HepG2 (cell line): ENCODE results near the gene STRN4. TPM values are rescaled to one million over a fixed set of nuclear protein-coding genes. Genes with fewer than 3 reads are reported as not detected.
"Not testable (repeated sequence)": the region's sequence is repeated elsewhere in the genome, so short reads cannot be mapped to it uniquely, and the experiment has no call there.

ENCODE experiments used
- ATAC-seq: fragments of 200-7000 bp; cut with Tn5 transposase; 3 replicates; pipeline ENCODE4 v1.9.1; 2020; ENCODE audit warnings: mild to moderate bottlenecking, moderate library complexity
- BruUV-seq: library from RNA; stranded (reverse); fragments of 400-500 nt; replicated peaks from 2 replicates; lab custom pipeline; 2021; lab: Mats Ljungman, UMichigan
- CTCF ChIA-PET: fragments of 300-600 bp; formaldehyde crosslinking; extraction: SDS; loops from one replicate; lab custom pipeline; 2021; ENCODE audit warnings: low total read pairs, inconsistent platforms, low intra/inter-chr PET ratio; lab: Yijun Ruan, JAX
- POLR2A ChIA-PET: fragments of 350-600 bp; sonication (Branson Sonifier 250); formaldehyde crosslinking; loops from one replicate; lab custom pipeline; 2020; ENCODE audit warnings: antibody characterized with exemption, inconsistent platforms; lab: Yijun Ruan, JAX
- DNase-seq: peaks from one replicate; pipeline ENCODE4 v3.0.0-alpha.2; 2015; ENCODE audit warnings: low spot score
- FAIRE-seq: peaks from 3 replicates; lab custom pipeline; 2011; peaks lifted over from hg19 to GRCh38; lab: Jason Lieb, UNC
- H2AFZ ChIP-seq: one replicate; pipeline ENCODE4 v1.6.1; 2011; ENCODE audit warnings: low read length, inconsistent platforms
- H3K27ac ChIP-seq: fragments of 300-600 bp; 3 replicates; pipeline ENCODE4 v1.8.0; 2011; ENCODE audit warnings: mixed run types, mild to moderate bottlenecking, mixed read lengths, low read length, inconsistent platforms; ENCODE audit not compliant: insufficient read depth; ENCODE audit errors: extremely low read length
- H3K27me3 ChIP-seq, 2 experiments: fragments of 200-600 bp in 1 of 2; 2 replicates in 1 of 2; 3 replicates in 1 of 2; pipeline versions ENCODE4 v1.6.0 to v1.8.0; 2011; ENCODE audit warnings: low read length in 2 of 2, mild to moderate bottlenecking in 2 of 2, moderate library complexity in 2 of 2, inconsistent platforms in 1 of 2; ENCODE audit not compliant: insufficient read depth in 2 of 2, control insufficient read depth in 1 of 2
- H3K36me3 ChIP-seq, 2 experiments: fragments of 200-600 bp in 1 of 2; replicated peaks in 1 of 2; 2 replicates in 1 of 2; 3 replicates in 1 of 2; pipeline versions ENCODE4 v1.5.1 to v1.8.0; 2011; ENCODE audit warnings: low read length in 2 of 2, inconsistent platforms in 1 of 2; ENCODE audit not compliant: insufficient read depth in 2 of 2, control insufficient read depth in 1 of 2
- H3K4me1 ChIP-seq: 2 replicates; pipeline ENCODE4 v1.5.1; 2012; ENCODE audit warnings: low read length, inconsistent platforms; ENCODE audit not compliant: insufficient read depth
- H3K4me2 ChIP-seq: 2 replicates; pipeline ENCODE4 v1.6.0; 2011; ENCODE audit warnings: low read depth, low read length, inconsistent platforms
- H3K4me3 ChIP-seq, 3 experiments: fragments of 200-600 bp in 1 of 3; sonication (generic), shearing (Covaris generic) in 1 of 3; replicated peaks in 1 of 3; 2 replicates each; pipeline ENCODE4 v1.5.1; 2011 to 2016; ENCODE audit warnings: low read length in 3 of 3, inconsistent platforms in 2 of 3, low read depth in 2 of 3, mild to moderate bottlenecking in 2 of 3, control low read depth in 1 of 3, mixed read lengths in 1 of 3; ENCODE audit not compliant: insufficient read depth in 1 of 3
- H3K79me2 ChIP-seq: one replicate; pipeline ENCODE4 v1.6.1; 2011; ENCODE audit warnings: low read length, inconsistent platforms; ENCODE audit not compliant: insufficient read depth
- H3K9ac ChIP-seq: 2 replicates; pipeline ENCODE4 v1.6.0; 2011; ENCODE audit warnings: mild to moderate bottlenecking, low read depth, low read length, inconsistent platforms; ENCODE audit not compliant: insufficient read depth
- H3K9me3 ChIP-seq: 2 replicates; pipeline ENCODE4 v1.5.1; 2012; ENCODE audit warnings: mild to moderate bottlenecking, low read length
- H4K20me1 ChIP-seq: 2 replicates; pipeline ENCODE4 v1.6.0; 2011; ENCODE audit warnings: inconsistent platforms, mild to moderate bottlenecking, low read length, moderate library complexity; ENCODE audit not compliant: insufficient read depth
- POLR2G ChIP-seq: fragments of 200-400 bp; formaldehyde crosslinking; IDR thresholded peaks from 2 replicates; pipeline ENCODE4 v1.6.1; 2018; ENCODE audit warnings: mild to moderate bottlenecking, low read depth, low read length, moderate library complexity
- SSRP1 ChIP-seq: IDR thresholded peaks from 2 replicates; pipeline ENCODE4 v1.6.1; 2016; ENCODE audit warnings: control low read depth
- ZNF121 ChIP-seq: sonication (generic); formaldehyde crosslinking; IDR thresholded peaks from 2 replicates; pipeline ENCODE4 v1.5.0; 2020; ENCODE audit warnings: mild to moderate bottlenecking, missing genetic modification reagents
- WGBS: methylation state at CpG from one replicate; pipeline ENCODE4 v1.1.6; 2017; ENCODE audit warnings: low lambda C conversion rate; 5-methylcytosine and 5-hydroxymethylcytosine counted together
- in situ Hi-C: cut with HindIII; loops from 2 replicates; pipeline ENCODE4 v1.10.0; 2017; ENCODE audit warnings: low pct_unique_long_range_greater_than_20kb; ENCODE audit not compliant: extremely low pct_ligation_motif_present
- intact Hi-C: fragments of 100-400 bp; cut with micrococcal nuclease; formaldehyde crosslinking; loops from one replicate; pipeline ENCODE4 v1.10.0; 2022; ENCODE audit not compliant: unreplicated experiment
- polyA plus RNA-seq, 8 experiments: library from polyadenylated mRNA; depleted of rRNA in 3 of 8; stranded (reverse) in 7 of 8; unstranded in 1 of 8; fragments of >200 nt; fragmentation: Illumina TruSeq in 4 of 8; extraction: Trizol in 4 of 8; gene quantifications; 2 replicates each; pipeline versions ENCODE4 v1.2.1 to v1.2.3, GENCODE V29; 2011 to 2016; ENCODE audit warnings: low read depth in 4 of 8, missing spikeins in 1 of 8, mixed read lengths in 1 of 8; ENCODE audit not compliant: insufficient read depth in 1 of 8
- total RNA-seq, 5 experiments: library from RNA; depleted of rRNA; stranded (reverse); fragments of >200 nt; fragmentation: Illumina TruSeq; extraction: Trizol; gene quantifications; 2 replicates each; pipeline ENCODE4 v1.2.3, GENCODE V29; 2016; ENCODE audit warnings: low read depth in 1 of 5
- TF ChIP-seq, protein P1 (sequence below): IDR thresholded peaks from 2 replicates; pipeline ENCODE4 v1.6.1; 2016; ENCODE audit warnings: mild to moderate bottlenecking, missing biosample characterization, missing genetic modification reagents

STRN4 gene
- total and polyA plus RNA-seq, 2 of the 13 experiments (the other 11 are each of a cell fraction or from before 2014, with no cell fraction given): 43.1 to 57.3 TPM

DNA sequence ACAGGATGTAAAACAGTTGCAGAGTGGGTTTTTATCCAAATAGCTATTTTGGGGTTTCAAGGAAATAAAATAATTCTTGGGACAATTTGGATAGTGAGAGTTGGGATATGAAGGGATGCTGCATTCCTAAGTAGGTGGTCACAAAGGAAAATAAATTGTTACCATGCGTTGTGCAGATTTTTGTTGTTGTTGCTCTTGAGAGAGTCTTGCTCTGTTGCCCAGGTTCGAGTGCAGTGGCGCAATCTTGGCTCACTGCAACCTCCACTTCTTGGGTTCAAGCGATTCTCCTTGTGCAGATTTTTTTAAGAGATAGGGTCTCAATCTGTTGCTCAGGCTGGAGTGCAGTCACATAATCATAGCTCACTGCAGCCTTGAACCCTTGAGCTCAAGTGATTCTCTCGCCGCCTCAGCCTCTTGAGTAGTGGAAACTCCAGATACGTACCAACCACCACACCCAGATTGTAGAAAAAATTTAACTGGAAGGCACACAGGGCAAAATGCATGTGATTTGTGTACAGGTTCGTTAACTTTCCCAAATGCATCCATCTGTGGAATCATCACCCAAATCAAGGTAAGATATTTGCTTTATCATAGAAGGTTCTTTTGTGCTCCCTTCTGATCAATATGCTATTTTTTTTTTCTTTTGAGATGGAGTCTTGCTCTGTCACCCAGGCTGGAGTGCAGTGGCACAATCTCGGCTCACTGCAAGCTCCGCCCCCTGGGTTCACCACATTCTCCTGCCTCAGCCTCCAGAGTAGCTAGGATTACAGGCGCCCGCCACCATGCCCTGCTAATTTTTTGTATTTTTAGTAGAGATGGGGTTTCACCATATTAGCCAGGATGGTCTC lies 26.1 kb upstream of the STRN4 start:
- DNase-seq (no peak), ATAC-seq (no peak), FAIRE-seq (no peak)
- no peak overlapping the region for H2AFZ ChIP-seq
- TF ChIP-seq ZNF121 (peak; percentile 77), POLR2G (0 out of 2 replicates have a peak, but pooled peaks have one; percentile 25), SSRP1 (CRISPR knock-in tag) (0 out of 2 replicates have a peak, but pooled peaks have one; percentile 10)
- TF ChIP-seq, protein P1, sequence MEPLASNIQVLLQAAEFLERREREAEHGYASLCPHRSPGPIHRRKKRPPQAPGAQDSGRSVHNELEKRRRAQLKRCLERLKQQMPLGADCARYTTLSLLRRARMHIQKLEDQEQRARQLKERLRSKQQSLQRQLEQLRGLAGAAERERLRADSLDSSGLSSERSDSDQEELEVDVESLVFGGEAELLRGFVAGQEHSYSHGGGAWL (CRISPR knock-in tag): no peak
- H3K36me3 ChIP-seq: peaks cover 15 to 21% of the 10 kb centered on the region in 2 experiments
- in situ Hi-C loops: no loop called here
- H3K9ac ChIP-seq: no peak overlapping the region
- H3K9me3 ChIP-seq: no peaks in the 10 kb centered on the region
- 91% methylated on average over 12 of the region's 12 CpGs for WGBS
- no peaks in the 10 kb centered on the region for H3K27me3 ChIP-seq
- intact Hi-C loops: loop anchor here (5.0 kb wide), 1 partner anchor 65 kb away; no protein-coding TSS in a partner anchor
- no peak overlapping the region for H3K4me3 ChIP-seq
- POLR2A ChIA-PET: interaction anchor here (1.0 to 3.0 kb wide), 4 partner anchors 9 to 78 kb away, joined by 4 to 14 read pairs (median 6); partner anchors contain the start of gene AP2S1
- H4K20me1 ChIP-seq: peaks cover 22% of the 10 kb centered on the region; the same call in 1 of the 2 replicates
- no TSS peak for BruUV-seq
- H3K27ac ChIP-seq: no peak overlapping the region
- H3K4me2 ChIP-seq: no peak overlapping the region
- no peaks in the 10 kb centered on the region for H3K79me2 ChIP-seq
- peaks cover 50% of the 10 kb centered on the region for H3K4me1 ChIP-seq
- CTCF ChIA-PET: no interaction called here

DNA sequence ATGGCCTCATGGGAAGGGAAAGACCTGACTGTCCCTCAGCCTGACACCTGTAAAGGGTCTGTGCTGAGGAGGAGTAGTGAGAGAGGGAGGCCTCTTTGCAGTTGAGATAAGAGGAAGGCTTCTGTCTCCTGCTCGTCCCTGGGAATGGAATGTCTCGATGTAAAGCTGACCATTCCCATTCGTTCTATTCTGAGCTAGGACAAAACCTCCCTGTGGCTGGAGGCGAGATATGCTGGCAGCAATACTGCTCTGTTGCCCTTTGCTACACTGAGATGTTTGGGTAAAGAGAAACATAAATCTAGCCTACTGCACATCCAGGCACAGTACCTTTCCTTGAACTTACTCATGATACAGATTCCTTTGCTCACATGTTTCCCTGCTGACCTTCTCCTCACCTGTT lies 22.5 kb upstream of the STRN4 start:
- H3K79me2 ChIP-seq, FAIRE-seq, BruUV-seq, H3K27ac ChIP-seq, intact Hi-C loops, CTCF ChIA-PET, ATAC-seq, H2AFZ ChIP-seq, in situ Hi-C loops, H3K9me3 ChIP-seq, H3K36me3 ChIP-seq, H4K20me1 ChIP-seq, DNase-seq, H3K9ac ChIP-seq, H3K27me3 ChIP-seq: not testable (repeated sequence)
- Histone ChIP-seq H3K4me2 (peak overlapping the region; percentile 69), H3K4me1 (peaks cover 68% of the 10 kb centered on the region), H3K4me3 (peak overlapping the region in 1 of 3 experiments; percentile 9; a peak in 1 of 6 replicates)
- POLR2A ChIA-PET: interaction anchor here (0.6 to 0.8 kb wide), 3 partner anchors 19 to 58 kb away, joined by 3 to 5 read pairs (median 3); partner anchors contain the start of gene SLC1A5
- WGBS: 8% methylated on average over 2 of the region's 4 CpGs
